SK-N-SH treated with all-trans-retinoic acid at 6 μM for 48 hours (cell line): Measurements from ENCODE around the gene EFNB1.

ENCODE experiments used
- ATAC-seq: fragments of 200-7000 bp; cut with Tn5 transposase; 3 replicates; pipeline ENCODE4 v1.9.1; 2020; ENCODE audit warnings: mild to moderate bottlenecking, moderate library complexity
- ARNTL ChIP-seq: fragments of 450-650 bp; formaldehyde crosslinking; IDR thresholded peaks from 2 replicates; pipeline ENCODE4 v1.5.0; 2020; ENCODE audit warnings: low read depth, mild to moderate bottlenecking, moderate library complexity, borderline replicate concordance
- BACH2 ChIP-seq: fragments of 250-450 bp; sonication (Bioruptor Pico); IDR thresholded peaks from 2 replicates; pipeline ENCODE4 v1.9.0; 2021; ENCODE audit warnings: mild to moderate bottlenecking, borderline replicate concordance
- CSDC2 ChIP-seq: fragments of 250-450 bp; sonication (Bioruptor Pico); IDR thresholded peaks from 2 replicates; pipeline ENCODE4 v1.5.0; 2020; ENCODE audit warnings: mild to moderate bottlenecking, moderate library complexity
- ESRRG ChIP-seq: fragments of 250-450 bp; sonication (Bioruptor Pico); IDR thresholded peaks from 2 replicates; pipeline ENCODE4 v1.6.1; 2021; ENCODE audit warnings: mild to moderate bottlenecking
- GLIS3 ChIP-seq: fragments of 250-450 bp; sonication (Bioruptor Pico); IDR thresholded peaks from 2 replicates; pipeline ENCODE4 v1.5.0; 2020; ENCODE audit warnings: mild to moderate bottlenecking, moderate library complexity
- ISL1 ChIP-seq: fragments of 250-450 bp; sonication (Bioruptor Pico); IDR thresholded peaks from 2 replicates; pipeline ENCODE4 v2.1.2; 2022; ENCODE audit warnings: mild to moderate bottlenecking, moderate library complexity
- OSR1 ChIP-seq: fragments of 250-450 bp; sonication (Bioruptor Pico); IDR thresholded peaks from 2 replicates; pipeline ENCODE4 v1.8.0; 2022; ENCODE audit warnings: moderate library complexity, mild to moderate bottlenecking, inconsistent platforms
- PPARA ChIP-seq: fragments of 250-450 bp; sonication (Bioruptor Pico); IDR thresholded peaks from 2 replicates; pipeline ENCODE4 v1.5.0; 2020; ENCODE audit warnings: mild to moderate bottlenecking, borderline replicate concordance
- RARB ChIP-seq: fragments of 250-450 bp; sonication (Bioruptor Pico); IDR thresholded peaks from 2 replicates; pipeline ENCODE4 v1.8.0; 2021; ENCODE audit warnings: mild to moderate bottlenecking, moderate library complexity
- TCF4 ChIP-seq: fragments of 250-450 bp; sonication (Bioruptor Pico); IDR thresholded peaks from 2 replicates; pipeline ENCODE4 v1.8.0; 2021; ENCODE audit warnings: mild to moderate bottlenecking, moderate library complexity, borderline replicate concordance
- TOX ChIP-seq: fragments of 250-450 bp; sonication (Bioruptor Pico); IDR thresholded peaks from 2 replicates; pipeline ENCODE4 v1.8.0; 2021; ENCODE audit warnings: mild to moderate bottlenecking, moderate library complexity, borderline replicate concordance
- ZC3H10 ChIP-seq: fragments of 250-450 bp; sonication (Bioruptor Pico); IDR thresholded peaks from 2 replicates; pipeline ENCODE4 v1.5.1; 2021; ENCODE audit warnings: mild to moderate bottlenecking, moderate library complexity
- ZFP30 ChIP-seq: fragments of 450-650 bp; formaldehyde crosslinking; IDR thresholded peaks from 2 replicates; pipeline ENCODE4 v1.5.0; 2022; ENCODE audit warnings: mild to moderate bottlenecking, moderate library complexity
- ZNF565 ChIP-seq: fragments of 450-650 bp; formaldehyde crosslinking; conservative IDR thresholded peaks from 2 replicates; pipeline ENCODE4 v1.5.0; 2020; ENCODE audit warnings: low read depth, mild to moderate bottlenecking, moderate library complexity
- ZNF70 ChIP-seq: fragments of 450-650 bp; formaldehyde crosslinking; IDR thresholded peaks from 2 replicates; pipeline ENCODE4 v1.5.0; 2020; ENCODE audit warnings: mild to moderate bottlenecking, moderate library complexity
- ZNF8 ChIP-seq: fragments of 450-650 bp; formaldehyde crosslinking; IDR thresholded peaks from 2 replicates; pipeline ENCODE4 v1.5.0; 2020; ENCODE audit warnings: mild to moderate bottlenecking, moderate library complexity
- TF ChIP-seq, protein P1 (sequence below): fragments of 250-450 bp; sonication (Bioruptor Pico); IDR thresholded peaks from 2 replicates; pipeline ENCODE4 v1.5.1; 2020; ENCODE audit warnings: low read depth, mild to moderate bottlenecking, moderate library complexity
- TF ChIP-seq, protein P2 (sequence below): fragments of 250-450 bp; sonication (Bioruptor Pico); IDR thresholded peaks from 2 replicates; pipeline ENCODE4 v1.8.0; 2020; ENCODE audit warnings: mild to moderate bottlenecking, moderate library complexity, borderline replicate concordance
- TF ChIP-seq, protein P3 (sequence below): fragments of 250-450 bp; sonication (Bioruptor Pico); IDR thresholded peaks from 2 replicates; pipeline ENCODE4 v1.5.1; 2021; ENCODE audit warnings: mild to moderate bottlenecking, moderate library complexity

EFNB1 gene

DNA sequence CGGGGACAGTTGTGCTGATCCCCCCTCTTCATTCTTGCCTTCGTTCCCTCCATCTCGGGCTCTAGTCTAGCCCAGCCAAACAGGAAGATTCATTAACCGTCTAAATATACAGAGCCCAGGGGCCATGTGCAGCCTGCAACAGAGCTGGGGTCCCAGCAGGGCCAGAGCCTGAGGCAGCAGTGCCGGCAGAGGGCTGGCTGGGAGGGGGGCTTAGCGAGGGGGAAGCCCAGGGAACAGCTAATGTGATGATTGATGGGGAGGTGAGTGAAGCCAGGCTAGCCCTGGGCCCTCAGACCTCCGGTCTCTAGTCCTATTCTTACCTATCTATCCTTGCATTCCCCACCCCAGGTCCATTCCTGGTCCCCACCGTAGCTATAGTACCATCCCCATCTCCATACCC lies 22.3 kb downstream of the EFNB1 start (continued):
- TF ChIP-seq, protein P1, sequence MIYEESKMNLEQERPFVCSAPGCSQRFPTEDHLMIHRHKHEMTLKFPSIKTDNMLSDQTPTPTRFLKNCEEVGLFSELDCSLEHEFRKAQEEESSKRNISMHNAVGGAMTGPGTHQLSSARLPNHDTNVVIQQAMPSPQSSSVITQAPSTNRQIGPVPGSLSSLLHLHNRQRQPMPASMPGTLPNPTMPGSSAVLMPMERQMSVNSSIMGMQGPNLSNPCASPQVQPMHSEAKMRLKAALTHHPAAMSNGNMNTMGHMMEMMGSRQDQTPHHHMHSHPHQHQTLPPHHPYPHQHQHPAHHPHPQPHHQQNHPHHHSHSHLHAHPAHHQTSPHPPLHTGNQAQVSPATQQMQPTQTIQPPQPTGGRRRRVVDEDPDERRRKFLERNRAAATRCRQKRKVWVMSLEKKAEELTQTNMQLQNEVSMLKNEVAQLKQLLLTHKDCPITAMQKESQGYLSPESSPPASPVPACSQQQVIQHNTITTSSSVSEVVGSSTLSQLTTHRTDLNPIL (CRISPR knock-in tag): no peak
- no peak for TF ChIP-seq OSR1 (CRISPR knock-in tag)
- TF ChIP-seq ARNTL: no peak
- TF ChIP-seq ZC3H10 (CRISPR knock-in tag): no peak
- TF ChIP-seq ZFP30 (CRISPR knock-in tag): no peak
- TF ChIP-seq BACH2 (CRISPR knock-in tag): no peak

DNA sequence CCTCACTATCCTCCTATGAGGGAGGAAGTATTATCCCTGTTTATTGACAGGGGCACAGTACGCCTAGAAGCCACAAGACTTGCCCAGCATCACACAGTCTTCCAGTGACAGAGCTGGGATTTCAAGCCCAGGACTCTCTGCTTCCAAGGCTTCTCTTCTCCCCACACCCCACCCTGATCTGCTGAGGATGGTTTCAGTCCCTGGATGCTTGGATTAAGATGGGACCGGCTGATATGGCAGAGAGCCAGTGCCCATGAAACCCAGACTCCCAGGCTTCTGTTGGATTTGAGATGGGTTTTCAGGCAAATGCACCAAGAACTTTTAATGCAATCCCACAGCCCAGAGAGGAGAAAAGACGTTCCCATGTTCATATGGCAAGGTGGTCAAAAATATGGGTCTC lies 23.2 kb downstream of the EFNB1 start:
- no peak for TF ChIP-seq ESRRG (CRISPR knock-in tag)
- no peak for TF ChIP-seq TCF4
- TF ChIP-seq, protein P2, sequence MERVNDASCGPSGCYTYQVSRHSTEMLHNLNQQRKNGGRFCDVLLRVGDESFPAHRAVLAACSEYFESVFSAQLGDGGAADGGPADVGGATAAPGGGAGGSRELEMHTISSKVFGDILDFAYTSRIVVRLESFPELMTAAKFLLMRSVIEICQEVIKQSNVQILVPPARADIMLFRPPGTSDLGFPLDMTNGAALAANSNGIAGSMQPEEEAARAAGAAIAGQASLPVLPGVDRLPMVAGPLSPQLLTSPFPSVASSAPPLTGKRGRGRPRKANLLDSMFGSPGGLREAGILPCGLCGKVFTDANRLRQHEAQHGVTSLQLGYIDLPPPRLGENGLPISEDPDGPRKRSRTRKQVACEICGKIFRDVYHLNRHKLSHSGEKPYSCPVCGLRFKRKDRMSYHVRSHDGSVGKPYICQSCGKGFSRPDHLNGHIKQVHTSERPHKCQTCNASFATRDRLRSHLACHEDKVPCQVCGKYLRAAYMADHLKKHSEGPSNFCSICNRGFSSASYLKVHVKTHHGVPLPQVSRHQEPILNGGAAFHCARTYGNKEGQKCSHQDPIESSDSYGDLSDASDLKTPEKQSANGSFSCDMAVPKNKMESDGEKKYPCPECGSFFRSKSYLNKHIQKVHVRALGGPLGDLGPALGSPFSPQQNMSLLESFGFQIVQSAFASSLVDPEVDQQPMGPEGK (CRISPR knock-in tag): no peak
- TF ChIP-seq ISL1 (CRISPR knock-in tag): no peak
- no peak for TF ChIP-seq GLIS3 (CRISPR knock-in tag)
- no peak for TF ChIP-seq PPARA (CRISPR knock-in tag)
- TF ChIP-seq OSR1 (CRISPR knock-in tag): no peak
- no peak for TF ChIP-seq ZNF8 (CRISPR knock-in tag)

DNA sequence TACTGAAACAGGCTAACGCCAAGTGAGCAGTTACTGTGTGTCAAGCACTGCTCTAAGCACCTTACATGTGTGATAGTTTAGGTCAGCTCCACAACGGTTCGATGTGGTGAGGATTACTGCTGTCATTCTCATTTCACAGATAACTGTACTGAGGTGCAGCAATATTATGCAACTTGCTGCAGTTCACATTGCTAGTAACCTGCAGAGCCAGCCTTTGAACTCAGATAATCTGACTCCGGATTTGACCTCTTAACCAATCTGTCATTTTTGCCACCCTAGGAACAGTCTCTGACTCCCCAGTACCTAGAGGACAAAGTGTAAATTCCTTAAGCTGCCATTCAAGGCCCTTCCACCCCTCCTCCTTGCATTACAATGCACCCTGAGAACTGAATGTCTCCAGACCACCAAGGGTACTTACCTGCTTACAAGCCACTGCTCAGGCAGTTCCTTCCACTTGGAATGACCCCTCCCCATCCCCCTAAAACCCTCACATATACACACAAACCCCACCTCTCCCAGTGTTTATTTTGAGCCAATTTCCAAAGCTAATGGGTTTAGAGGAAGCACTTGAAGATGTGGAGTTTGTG lies 24.9 kb downstream of the EFNB1 start:
- TF ChIP-seq, protein P3, sequence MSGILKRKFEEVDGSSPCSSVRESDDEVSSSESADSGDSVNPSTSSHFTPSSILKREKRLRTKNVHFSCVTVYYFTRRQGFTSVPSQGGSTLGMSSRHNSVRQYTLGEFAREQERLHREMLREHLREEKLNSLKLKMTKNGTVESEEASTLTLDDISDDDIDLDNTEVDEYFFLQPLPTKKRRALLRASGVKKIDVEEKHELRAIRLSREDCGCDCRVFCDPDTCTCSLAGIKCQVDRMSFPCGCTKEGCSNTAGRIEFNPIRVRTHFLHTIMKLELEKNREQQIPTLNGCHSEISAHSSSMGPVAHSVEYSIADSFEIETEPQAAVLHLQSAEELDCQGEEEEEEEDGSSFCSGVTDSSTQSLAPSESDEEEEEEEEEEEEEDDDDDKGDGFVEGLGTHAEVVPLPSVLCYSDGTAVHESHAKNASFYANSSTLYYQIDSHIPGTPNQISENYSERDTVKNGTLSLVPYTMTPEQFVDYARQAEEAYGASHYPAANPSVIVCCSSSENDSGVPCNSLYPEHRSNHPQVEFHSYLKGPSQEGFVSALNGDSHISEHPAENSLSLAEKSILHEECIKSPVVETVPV (CRISPR knock-in tag): no peak
- TF ChIP-seq ISL1 (CRISPR knock-in tag): no peak
- no peak for TF ChIP-seq GLIS3 (CRISPR knock-in tag)
- TF ChIP-seq, all 23 proteins: peak for 0
- ATAC-seq: no peak

More for the DNA sequence above, 23.2 kb downstream of the EFNB1 start:
- no peak for ATAC-seq

DNA sequence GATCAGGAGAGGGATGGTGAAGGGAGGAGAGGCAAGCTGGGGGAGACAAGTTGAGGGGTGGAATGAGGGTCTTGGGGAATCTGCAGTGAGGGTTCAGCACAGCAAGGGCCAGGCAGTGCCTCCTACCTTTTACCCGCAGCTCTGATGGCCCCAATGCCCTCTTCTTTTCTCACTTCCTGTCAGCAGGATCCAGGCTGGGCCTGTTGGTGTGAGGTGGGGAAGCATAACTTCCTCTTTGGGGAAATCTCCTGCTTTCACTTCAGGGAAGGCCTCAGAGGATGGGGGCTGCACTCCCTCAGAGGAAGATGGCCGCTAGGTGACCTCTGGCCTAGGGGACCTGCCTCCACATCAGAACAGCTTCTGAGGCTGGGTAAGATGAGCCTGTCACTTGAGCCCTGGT lies 36.5 kb downstream of the EFNB1 start:
- TF ChIP-seq ZNF565 (CRISPR knock-in tag) (no peak), TOX (no peak), ZNF70 (no peak), ZC3H10 (CRISPR knock-in tag) (no peak), RARB (no peak), CSDC2 (CRISPR knock-in tag) (no peak), OSR1 (CRISPR knock-in tag) (no peak)
- TF ChIP-seq, protein P3 (CRISPR knock-in tag): no peak
- TF ChIP-seq, all 23 proteins: peak for 0
- no peak for ATAC-seq

DNA sequence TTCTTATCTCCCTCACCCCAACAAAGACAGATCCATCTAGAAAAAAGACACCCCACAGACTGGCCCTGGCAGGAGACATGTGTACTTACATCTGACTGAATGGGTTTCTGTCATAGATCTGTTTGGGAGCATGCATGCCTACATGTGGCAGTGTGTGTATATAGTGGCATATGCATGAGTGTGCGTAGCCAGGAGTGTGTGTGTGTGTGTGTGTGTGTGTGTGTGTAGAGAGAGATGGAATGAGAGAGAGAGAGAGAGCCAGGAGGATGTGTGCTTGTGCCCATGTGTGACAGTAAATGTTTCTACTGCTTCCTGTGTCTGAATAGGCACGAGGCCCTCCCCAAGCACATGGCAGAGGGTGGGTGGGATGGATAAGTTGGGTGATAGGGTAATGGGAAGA lies 37.1 kb downstream of the EFNB1 start:
- no peak for ATAC-seq
- TF ChIP-seq, protein P3 (CRISPR knock-in tag): no peak
- TF ChIP-seq RARB: no peak
